Sigmoid colon (tissue), 4 donors: ENCODE results near the gene TRIM13.

Experiments used
- EP300 ChIP-seq, 4 donors: sonication (generic); formaldehyde crosslinking; IDR thresholded peaks; one replicate each; pipeline ENCODE4 v1.6.1; 2017; ENCODE audit warnings: antibody characterized with exemption in 4 of 4
- POLR2A ChIP-seq, 2 donors: fragments of 450-650 bp; IDR thresholded peaks; one replicate each; pipeline ENCODE4 v1.6.1; 2016; ENCODE audit warnings: antibody characterized with exemption in 2 of 2, mild to moderate bottlenecking in 2 of 2, moderate library complexity in 2 of 2
- POLR2AphosphoS5 ChIP-seq, 4 donors: sonication (generic); formaldehyde crosslinking; IDR thresholded peaks; one replicate each; pipeline ENCODE4 v1.6.1; 2017; ENCODE audit warnings: antibody characterized with exemption in 4 of 4
- TF ChIP-seq, protein P1 (sequence below), 4 experiments: fragments of 450-650 bp in 3 of 4; fragments of 200-600 bp in 1 of 4; IDR thresholded peaks; one replicate each; pipeline ENCODE4 v1.5.1; 2016 to 2019; ENCODE audit warnings: antibody characterized with exemption in 4 of 4, mild to moderate bottlenecking in 3 of 4, moderate library complexity in 2 of 4

DNA sequence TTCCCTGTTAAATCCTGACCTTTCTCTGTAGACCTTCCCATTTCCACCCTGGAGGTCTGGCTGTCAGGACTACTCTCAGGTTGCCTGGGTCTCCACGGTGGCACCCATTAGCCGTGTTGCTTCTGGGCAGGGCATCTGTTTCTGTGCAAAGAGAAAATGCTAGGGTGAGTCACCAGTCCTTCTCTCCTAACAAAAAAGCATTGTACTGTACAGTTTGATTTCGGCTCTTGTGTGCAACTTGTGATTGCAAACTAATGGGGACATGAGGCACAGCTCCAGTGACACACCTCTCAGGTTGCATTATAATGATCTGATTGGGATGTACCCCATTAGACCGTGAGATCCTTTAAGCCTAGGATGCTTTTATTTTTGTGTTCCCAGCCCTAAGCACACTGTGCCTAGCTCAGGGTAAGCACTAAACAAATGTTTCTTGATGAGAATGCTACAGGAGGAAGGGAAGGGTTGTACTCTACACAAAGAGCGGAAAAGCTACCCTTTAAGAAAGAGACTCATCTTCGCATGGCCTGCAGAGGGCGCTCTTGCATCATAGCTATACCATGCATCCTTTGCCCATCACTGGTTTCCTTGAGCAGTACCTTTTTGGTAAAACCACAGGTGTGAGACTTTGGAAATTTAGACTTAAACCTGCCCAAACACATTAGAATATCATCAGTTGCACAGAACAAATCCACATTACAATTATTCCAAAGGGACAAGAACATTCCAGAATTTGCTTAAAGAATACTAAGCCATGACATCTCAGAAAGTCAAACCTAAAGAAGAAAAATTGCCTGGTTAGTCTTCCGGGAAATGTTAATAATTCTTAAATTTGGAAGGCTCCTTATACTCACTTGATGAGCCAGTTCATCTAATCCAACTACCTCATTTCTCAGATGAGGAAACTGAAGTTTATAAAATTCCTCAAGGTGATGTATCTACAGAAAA, 20.3 kb upstream of the TRIM13 start:
- TF ChIP-seq, protein P1, sequence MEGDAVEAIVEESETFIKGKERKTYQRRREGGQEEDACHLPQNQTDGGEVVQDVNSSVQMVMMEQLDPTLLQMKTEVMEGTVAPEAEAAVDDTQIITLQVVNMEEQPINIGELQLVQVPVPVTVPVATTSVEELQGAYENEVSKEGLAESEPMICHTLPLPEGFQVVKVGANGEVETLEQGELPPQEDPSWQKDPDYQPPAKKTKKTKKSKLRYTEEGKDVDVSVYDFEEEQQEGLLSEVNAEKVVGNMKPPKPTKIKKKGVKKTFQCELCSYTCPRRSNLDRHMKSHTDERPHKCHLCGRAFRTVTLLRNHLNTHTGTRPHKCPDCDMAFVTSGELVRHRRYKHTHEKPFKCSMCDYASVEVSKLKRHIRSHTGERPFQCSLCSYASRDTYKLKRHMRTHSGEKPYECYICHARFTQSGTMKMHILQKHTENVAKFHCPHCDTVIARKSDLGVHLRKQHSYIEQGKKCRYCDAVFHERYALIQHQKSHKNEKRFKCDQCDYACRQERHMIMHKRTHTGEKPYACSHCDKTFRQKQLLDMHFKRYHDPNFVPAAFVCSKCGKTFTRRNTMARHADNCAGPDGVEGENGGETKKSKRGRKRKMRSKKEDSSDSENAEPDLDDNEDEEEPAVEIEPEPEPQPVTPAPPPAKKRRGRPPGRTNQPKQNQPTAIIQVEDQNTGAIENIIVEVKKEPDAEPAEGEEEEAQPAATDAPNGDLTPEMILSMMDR (IDR thresholded peaks at IDR 0.05), result peak; percentile 57 to 87 (median 78)
- TF ChIP-seq POLR2A (IDR thresholded peaks at IDR 0.05) (no peak), EP300 (IDR thresholded peaks at IDR 0.05) (no peak), POLR2AphosphoS5 (IDR thresholded peaks at IDR 0.05) (no peak)
